Adipocyte (in vitro differentiated cells): ENCODE measurements around the gene FAT1.

Experiments
- DNase-seq: peaks from one replicate; pipeline ENCODE4 v3.0.0-alpha.2; 2015; ENCODE audit warnings: low read depth
- H3K27me3 ChIP-seq: replicated peaks from 2 replicates; pipeline ENCODE4 v1.7.0; 2013; ENCODE audit warnings: mild to moderate bottlenecking, low read length, moderate library complexity; ENCODE audit not compliant: control insufficient read depth, insufficient read depth
- H3K36me3 ChIP-seq: 2 replicates; pipeline ENCODE4 v1.7.0; 2013; ENCODE audit warnings: low read length, mild to moderate bottlenecking, moderate library complexity; ENCODE audit not compliant: control insufficient read depth, insufficient read depth, severe bottlenecking
- H3K4me1 ChIP-seq: 2 replicates; pipeline ENCODE4 v1.7.0; 2013; ENCODE audit warnings: mild to moderate bottlenecking, low read length, moderate library complexity; ENCODE audit not compliant: control insufficient read depth, insufficient read depth
- H3K4me3 ChIP-seq: 2 replicates; pipeline ENCODE4 v1.7.0; 2013; ENCODE audit warnings: mild to moderate bottlenecking, low read length, moderate library complexity
- H3K9ac ChIP-seq: 2 replicates; pipeline ENCODE4 v1.7.0; 2013; ENCODE audit warnings: mild to moderate bottlenecking, low read length, moderate library complexity
- H3K9me3 ChIP-seq: 2 replicates; pipeline ENCODE4 v1.7.0; 2013; ENCODE audit warnings: mild to moderate bottlenecking, low read length, moderate library complexity; ENCODE audit not compliant: control insufficient read depth

The FAT1 gene

DNA sequence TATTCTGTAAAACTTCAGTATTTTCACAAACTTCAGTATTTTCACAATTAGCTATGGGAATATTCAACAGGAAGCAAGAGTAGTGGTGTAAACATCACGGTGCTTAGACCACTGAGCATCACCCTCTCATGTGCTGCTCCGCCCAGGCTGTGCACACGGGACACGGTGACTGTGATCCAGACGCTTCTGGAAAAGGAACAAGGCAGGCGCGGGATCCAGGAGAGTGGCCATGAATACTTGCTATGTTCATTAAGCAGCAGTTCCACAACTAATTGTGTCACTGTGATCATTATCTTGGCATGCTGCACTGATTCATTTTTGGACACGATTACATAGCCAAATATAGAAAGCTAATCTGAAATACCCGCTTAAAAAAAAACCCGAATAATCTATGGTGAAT lies 19.6 kb upstream of the FAT1 start:
- Histone ChIP-seq H3K27me3 (no peaks in the 10 kb centered on the region), H3K4me3 (no peak overlapping the region), H3K4me1 (no peaks in the 10 kb centered on the region), H3K9ac (no peak overlapping the region), H3K9me3 (no peaks in the 10 kb centered on the region), H3K36me3 (no peaks in the 10 kb centered on the region)
- DNase-seq = no peak

- Histone ChIP-seq H3K9ac (no peak overlapping the region), H3K4me1 (no peaks in the 10 kb centered on the region), H3K9me3 (no peaks in the 10 kb centered on the region), H3K27me3 (no peaks in the 10 kb centered on the region), H3K4me3 (no peak overlapping the region), H3K36me3 (no peaks in the 10 kb centered on the region)
- DNase-seq = no peak
Measured at GRCh38 chr4:186740822-186741221, 17.2 kb upstream of the FAT1 start.

DNA sequence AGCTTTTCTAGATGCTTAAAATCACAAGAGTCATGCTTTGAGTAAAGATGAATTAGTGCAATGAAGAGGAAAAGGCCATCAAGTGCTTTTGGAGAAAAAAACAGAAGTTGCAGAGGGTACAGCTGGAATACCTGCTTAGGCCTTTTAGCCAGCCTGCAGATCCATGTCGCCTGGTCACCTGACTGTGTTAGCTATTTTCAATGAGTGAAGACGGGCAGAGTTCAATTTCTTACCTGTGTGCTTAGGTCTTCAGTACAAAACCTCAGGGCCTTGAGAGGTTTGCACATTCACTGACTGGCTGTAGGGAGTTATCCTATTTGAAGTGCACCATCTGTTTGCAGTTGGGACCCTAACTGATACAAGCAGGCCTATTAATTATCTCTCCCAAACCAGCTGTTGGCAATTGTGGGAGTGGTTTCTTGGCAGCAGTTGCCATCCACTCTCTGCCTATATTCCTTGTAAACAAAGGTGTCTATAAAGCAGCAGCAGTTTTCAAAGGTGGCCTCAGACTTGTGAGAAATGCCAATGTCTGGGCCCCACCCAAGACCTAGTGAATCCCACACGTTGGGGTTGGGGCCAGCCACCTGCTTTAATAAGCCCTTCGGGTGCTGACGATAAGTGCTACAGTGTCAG lies 16.3 kb upstream of the FAT1 start:
- no peaks in the 10 kb centered on the region for H3K36me3 ChIP-seq
- H3K9me3 ChIP-seq = no peaks in the 10 kb centered on the region
- no peak overlapping the region for H3K4me3 ChIP-seq
- H3K9ac ChIP-seq = no peak overlapping the region
- H3K4me1 ChIP-seq = no peaks in the 10 kb centered on the region
- H3K27me3 ChIP-seq = no peaks in the 10 kb centered on the region
- DNase-seq = no peak

GRCh38 chr4:186739317-186739716 lies 15.7 kb upstream of the FAT1 start:
- no peaks in the 10 kb centered on the region for H3K36me3 ChIP-seq
- no peak overlapping the region for H3K4me3 ChIP-seq
- no peaks in the 10 kb centered on the region for H3K27me3 ChIP-seq
- H3K4me1 ChIP-seq = no peaks in the 10 kb centered on the region
- DNase-seq = no peak
- no peaks in the 10 kb centered on the region for H3K9me3 ChIP-seq
- no peak overlapping the region for H3K9ac ChIP-seq

DNA sequence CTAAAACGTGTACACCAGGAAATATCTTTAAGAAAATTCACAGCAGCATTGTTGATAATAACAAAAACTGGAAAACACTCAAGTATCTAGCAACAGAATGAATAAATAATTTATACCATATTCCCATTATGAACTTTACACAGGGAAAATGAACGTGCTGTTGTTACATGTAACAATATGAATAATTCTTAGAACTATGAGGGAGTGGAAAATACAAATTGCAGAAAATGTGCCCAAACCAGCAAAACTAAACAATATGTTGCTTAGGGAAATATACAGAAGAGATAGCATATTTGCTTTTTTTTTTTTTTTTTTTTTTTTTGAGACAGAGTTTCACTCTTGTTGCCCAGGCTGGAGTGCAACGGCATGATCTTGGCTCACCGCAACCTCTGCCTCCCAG lies 14.8 kb upstream of the FAT1 start:
- Histone ChIP-seq H3K4me1 (no peaks in the 10 kb centered on the region), H3K4me3 (no peak overlapping the region), H3K9me3 (no peaks in the 10 kb centered on the region), H3K9ac (no peak overlapping the region), H3K36me3 (no peaks in the 10 kb centered on the region), H3K27me3 (no peaks in the 10 kb centered on the region)
- DNase-seq = no peak

DNA sequence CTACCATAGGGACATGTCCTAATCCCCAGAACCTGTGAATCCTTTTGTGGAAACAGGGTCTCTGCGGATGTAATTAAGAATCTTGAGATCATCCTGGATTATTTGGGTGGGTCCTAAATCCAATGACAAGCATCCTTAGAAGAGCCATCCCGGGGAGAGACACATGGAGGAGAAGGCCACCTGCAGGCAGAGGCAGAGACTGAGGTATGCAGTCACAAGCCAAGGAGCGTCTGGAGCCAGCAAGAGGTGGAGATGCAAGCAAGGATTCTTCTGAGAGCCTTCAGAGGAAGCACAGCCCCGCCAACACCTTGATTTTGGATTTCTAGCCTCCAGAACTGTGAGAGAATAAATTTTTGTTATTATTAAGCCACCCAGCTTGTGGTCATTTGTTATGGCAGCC lies 13.8 kb upstream of the FAT1 start:
- no peak for DNase-seq
- H3K9ac ChIP-seq = no peak overlapping the region
- no peaks in the 10 kb centered on the region for H3K36me3 ChIP-seq
- H3K4me1 ChIP-seq = no peaks in the 10 kb centered on the region
- no peak overlapping the region for H3K4me3 ChIP-seq
- H3K27me3 ChIP-seq = no peaks in the 10 kb centered on the region
- no peaks in the 10 kb centered on the region for H3K9me3 ChIP-seq

- H3K9me3 ChIP-seq = no peaks in the 10 kb centered on the region
- H3K4me1 ChIP-seq = no peaks in the 10 kb centered on the region
- no peak for DNase-seq
- no peak overlapping the region for H3K9ac ChIP-seq
- H3K27me3 ChIP-seq = no peaks in the 10 kb centered on the region
- H3K4me3 ChIP-seq = no peak overlapping the region
- H3K36me3 ChIP-seq = no peaks in the 10 kb centered on the region
Measured at GRCh38 chr4:186736466-186736865, 12.8 kb upstream of the FAT1 start.

- H3K4me1 ChIP-seq = peaks cover 1% of the 10 kb centered on the region
- H3K27me3 ChIP-seq = no peaks in the 10 kb centered on the region
- H3K4me3 ChIP-seq = no peak overlapping the region
- H3K9ac ChIP-seq = no peak overlapping the region
- H3K9me3 ChIP-seq = no peaks in the 10 kb centered on the region
- DNase-seq = no peak
- H3K36me3 ChIP-seq = no peaks in the 10 kb centered on the region
Measured at GRCh38 chr4:186734251-186734650, 10.6 kb upstream of the FAT1 start.

DNA sequence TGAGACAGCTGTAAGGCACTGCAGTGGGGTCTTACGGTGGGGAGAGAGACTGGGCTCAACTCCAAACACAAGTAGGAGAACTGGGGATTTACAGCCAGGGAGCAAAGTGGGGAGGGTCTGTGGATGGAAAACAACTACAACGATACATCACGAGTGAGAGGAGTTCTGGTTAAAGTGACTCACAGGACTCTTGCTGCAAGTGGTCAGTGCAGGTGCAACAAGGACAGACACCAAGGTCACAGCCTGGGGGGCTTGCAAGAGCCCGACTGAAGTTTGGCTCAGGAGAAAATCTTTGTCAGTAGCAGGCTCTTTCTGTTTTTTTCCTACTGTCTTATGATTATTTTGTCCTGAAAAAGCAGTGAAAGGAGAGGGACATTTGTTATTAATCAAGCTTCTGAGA lies 10.1 kb upstream of the FAT1 start:
- peaks cover 6% of the 10 kb centered on the region for H3K4me1 ChIP-seq
- H3K4me3 ChIP-seq = no peak overlapping the region
- no peak for DNase-seq
- no peaks in the 10 kb centered on the region for H3K36me3 ChIP-seq
- H3K9ac ChIP-seq = no peak overlapping the region
- no peaks in the 10 kb centered on the region for H3K9me3 ChIP-seq
- H3K27me3 ChIP-seq = no peaks in the 10 kb centered on the region

- no peak overlapping the region for H3K9ac ChIP-seq
- no peak overlapping the region for H3K4me3 ChIP-seq
- H3K4me1 ChIP-seq = peaks cover 22% of the 10 kb centered on the region
- no peak for DNase-seq
- H3K9me3 ChIP-seq = no peaks in the 10 kb centered on the region
- no peaks in the 10 kb centered on the region for H3K27me3 ChIP-seq
- H3K36me3 ChIP-seq = no peaks in the 10 kb centered on the region
Measured at GRCh38 chr4:186730621-186731020, 7.0 kb upstream of the FAT1 start.

- Histone ChIP-seq H3K9ac (no peak overlapping the region), H3K36me3 (no peaks in the 10 kb centered on the region), H3K9me3 (no peaks in the 10 kb centered on the region), H3K4me3 (no peak overlapping the region), H3K4me1 (peaks cover 25% of the 10 kb centered on the region), H3K27me3 (no peaks in the 10 kb centered on the region)
- no peak for DNase-seq
Measured at GRCh38 chr4:186729856-186730255, 6.2 kb upstream of the FAT1 start.

- H3K9me3 ChIP-seq = no peaks in the 10 kb centered on the region
- H3K4me1 ChIP-seq = peaks cover 26% of the 10 kb centered on the region
- DNase-seq = peak; percentile 29
- no peaks in the 10 kb centered on the region for H3K36me3 ChIP-seq
- no peak overlapping the region for H3K9ac ChIP-seq
- no peak overlapping the region for H3K4me3 ChIP-seq
- no peaks in the 10 kb centered on the region for H3K27me3 ChIP-seq
Measured at GRCh38 chr4:186728631-186729271, 5.1 kb upstream of the FAT1 start.
